Left colon (tissue), 2 donors: ENCODE results near the gene TAF11L10. TPM values are rescaled to one million over a fixed set of nuclear protein-coding genes. Genes with fewer than 3 reads are reported as not detected.
"Not testable (repeated sequence)": the region's sequence is repeated elsewhere in the genome, so short reads cannot be mapped to it uniquely, and the experiment has no call there.

Experiments
- ATAC-seq: fragments of 200-7000 bp; cut with Tn5 transposase; one replicate; pipeline ENCODE4 v1.9.1; 2020; ENCODE audit warnings: mild to moderate bottlenecking, moderate library complexity
- DNase-seq, 2 donors: peaks; one replicate each; pipeline ENCODE4 v3.0.0-alpha.2; 2020
- intact Hi-C, 2 donors: fragments of 100-400 bp; cut with DNase I in 1 of 2; cut with micrococcal nuclease in 1 of 2; formaldehyde crosslinking; loops; one replicate each; pipeline versions ENCODE4 v1.11.2 to v1.14.0; 2022; cut with DNase I, micrococcal nuclease
- long read RNA-seq: library from polyadenylated mRNA; unstranded; transcript quantifications from one replicate; pipeline ENCODE4 v2.0.0, GENCODE V29; 2021
- total RNA-seq, 2 donors: library from RNA; stranded (reverse); fragmentation: NEBNext Ultra II Directional; extraction: Animal tissue kit (Norgen Biotek cat#: 25700); gene quantifications; one replicate each; pipeline ENCODE4 v1.2.1, GENCODE V29; 2021
- donor health status: DM: no; HTN: no; CAD: no.
- donor health status: DM: yes; HTN: yes; CAD: no.

TAF11L10 gene
- not detected for total RNA-seq
- long read RNA-seq, result 0 reads

- DNase-seq, intact Hi-C loops, ATAC-seq: not testable (repeated sequence)
These were observed at the start of gene TAF11L10 for GRCh38 chr5:17597728-17598127. TSS of gene TAF11L10 (minus strand) at chr5:17597828.

GRCh38 chr5:17634160-17634559, 36.5 kb upstream of the TAF11L10 start, which contains the start of gene TAF11L14:
TSS of gene TAF11L14 (plus strand) at chr5:17634460.
- DNase-seq (no peak), ATAC-seq (no peak)
- intact Hi-C loops, result no loop called here

GRCh38 chr5:17631788-17632187, 34.2 kb upstream of the TAF11L10 start, which contains the start of gene TAF11L13:
TSS of gene TAF11L13 (plus strand) at chr5:17632088.
- intact Hi-C loops, result not testable (repeated sequence)

GRCh38 chr5:17625686-17626085, 28.1 kb upstream of the TAF11L10 start:
- ATAC-seq (no peak), DNase-seq (no peak)
- intact Hi-C loops, result no loop called here

More at GRCh38 chr5:17631788-17632187, 34.2 kb upstream of the TAF11L10 start, which contains the start of gene TAF11L13:
- ATAC-seq, DNase-seq: not testable (repeated sequence)

GRCh38 chr5:17620627-17621026, 23.0 kb upstream of the TAF11L10 start:
- DNase-seq (no peak), ATAC-seq (no peak)
- intact Hi-C loops, result no loop called here

- ATAC-seq (no peak), DNase-seq (no peak)
- intact Hi-C loops, result no loop called here
These were observed 21.7 kb upstream of the TAF11L10 start for GRCh38 chr5:17619354-17619753.

GRCh38 chr5:17614872-17615605, 17.4 kb upstream of the TAF11L10 start:
- no peak for DNase-seq
- intact Hi-C loops, result no loop called here
- ATAC-seq, result no peak

- not testable (repeated sequence) for ATAC-seq, DNase-seq
These were observed 12.5 kb upstream of the TAF11L10 start, which contains the start of gene TAF11L12 for GRCh38 chr5:17610092-17610491. TSS of gene TAF11L12 (plus strand) at chr5:17610392.

GRCh38 chr5:17607461-17607860, 9.8 kb upstream of the TAF11L10 start:
- intact Hi-C loops, ATAC-seq, DNase-seq: not testable (repeated sequence)

More at GRCh38 chr5:17610092-17610491, 12.5 kb upstream of the TAF11L10 start, which contains the start of gene TAF11L12:
- intact Hi-C loops, result not testable (repeated sequence)

- no peak for DNase-seq
- ATAC-seq, result no peak
- intact Hi-C loops, result no loop called here
These were observed 7.3 kb upstream of the TAF11L10 start for GRCh38 chr5:17604951-17605350.

- ATAC-seq, intact Hi-C loops, DNase-seq: not testable (repeated sequence)
These were observed 6.3 kb upstream of the TAF11L10 start, which contains the start of gene TAF11L11 for GRCh38 chr5:17603880-17604279. TSS of gene TAF11L11 (plus strand) at chr5:17604183.

- intact Hi-C loops, ATAC-seq, DNase-seq: not testable (repeated sequence)
These were observed 3.4 kb downstream of the TAF11L10 start, which contains the start of gene TAF11L9 for GRCh38 chr5:17594255-17594654. TSS of gene TAF11L9 (minus strand) at chr5:17594394.

GRCh38 chr5:17590860-17591259, 6.8 kb downstream of the TAF11L10 start, which contains the start of gene TAF11L8:
TSS of gene TAF11L8 (minus strand) at chr5:17590960.
- ATAC-seq, intact Hi-C loops, DNase-seq: not testable (repeated sequence)

- DNase-seq, ATAC-seq, intact Hi-C loops: not testable (repeated sequence)
These were observed 12.0 kb downstream of the TAF11L10 start, which contains the start of gene TAF11L7 for GRCh38 chr5:17585658-17586057. TSS of gene TAF11L7 (minus strand) at chr5:17585758.

Other genes starting within 250 kb of the TAF11L10 start
- not detected for gene TAF11L2, start 99.6 kb downstream of the TAF11L10 start, total RNA-seq
- gene TAF11L3, start 79.5 kb downstream of the TAF11L10 start, total RNA-seq, result not detected
- gene TAF11L4, start 76.0 kb downstream of the TAF11L10 start, total RNA-seq, result not detected
- gene TAF11L5, start 72.6 kb downstream of the TAF11L10 start, total RNA-seq, result not detected
- gene TAF11L6, start 69.2 kb downstream of the TAF11L10 start, total RNA-seq, result not detected
- not detected for gene TAF11L7, start 12.1 kb downstream of the TAF11L10 start, total RNA-seq
- gene TAF11L8, start 6.9 kb downstream of the TAF11L10 start, total RNA-seq, result not detected
- not detected for gene TAF11L9, start 3.4 kb downstream of the TAF11L10 start, total RNA-seq
- gene TAF11L11, start 6.4 kb upstream of the TAF11L10 start, total RNA-seq, result not detected
- gene TAF11L12, start 12.6 kb upstream of the TAF11L10 start, total RNA-seq, result not detected
- not detected for gene TAF11L13, start 34.3 kb upstream of the TAF11L10 start, total RNA-seq
- gene TAF11L14, start 36.6 kb upstream of the TAF11L10 start, total RNA-seq, result not detected